HG03457 (cell line): ENCODE measurements around the gene RGS1.

Source experiments
- ATAC-seq: cut with Tn5 transposase; IDR thresholded peaks from one replicate; pipeline ENCODE4 v1.9.1; 2021; ENCODE audit warnings: moderate number of reproducible peaks; ENCODE audit not compliant: unreplicated experiment

The RGS1 gene

DNA sequence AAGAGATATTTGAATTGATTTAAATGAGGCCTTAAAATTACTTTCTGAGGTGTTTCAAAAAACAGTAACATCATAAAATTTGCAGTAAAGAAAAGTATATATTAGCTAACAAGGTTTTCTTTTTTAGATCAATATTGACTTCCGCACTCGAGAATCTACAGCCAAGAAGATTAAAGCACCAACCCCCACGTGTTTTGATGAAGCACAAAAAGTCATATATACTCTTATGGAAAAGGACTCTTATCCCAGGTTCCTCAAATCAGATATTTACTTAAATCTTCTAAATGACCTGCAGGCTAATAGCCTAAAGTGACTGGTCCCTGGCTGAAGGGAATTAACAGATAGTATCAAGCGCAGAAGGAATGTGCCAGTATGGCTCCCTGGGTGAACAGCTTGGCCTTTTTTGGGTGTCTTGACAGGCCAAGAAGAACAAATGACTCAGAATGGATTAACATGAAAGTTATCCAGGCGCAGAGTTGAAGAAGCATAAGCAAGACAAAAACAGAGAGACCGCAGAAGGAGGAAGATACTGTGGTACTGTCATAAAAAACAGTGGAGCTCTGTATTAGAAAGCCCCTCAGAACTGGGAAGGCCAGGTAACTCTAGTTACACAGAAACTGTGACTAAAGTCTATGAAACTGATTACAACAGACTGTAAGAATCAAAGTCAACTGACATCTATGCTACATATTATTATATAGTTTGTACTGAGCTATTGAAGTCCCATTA lies 3.6 kb downstream of the RGS1 start:
- peak; percentile 26 for ATAC-seq

DNA sequence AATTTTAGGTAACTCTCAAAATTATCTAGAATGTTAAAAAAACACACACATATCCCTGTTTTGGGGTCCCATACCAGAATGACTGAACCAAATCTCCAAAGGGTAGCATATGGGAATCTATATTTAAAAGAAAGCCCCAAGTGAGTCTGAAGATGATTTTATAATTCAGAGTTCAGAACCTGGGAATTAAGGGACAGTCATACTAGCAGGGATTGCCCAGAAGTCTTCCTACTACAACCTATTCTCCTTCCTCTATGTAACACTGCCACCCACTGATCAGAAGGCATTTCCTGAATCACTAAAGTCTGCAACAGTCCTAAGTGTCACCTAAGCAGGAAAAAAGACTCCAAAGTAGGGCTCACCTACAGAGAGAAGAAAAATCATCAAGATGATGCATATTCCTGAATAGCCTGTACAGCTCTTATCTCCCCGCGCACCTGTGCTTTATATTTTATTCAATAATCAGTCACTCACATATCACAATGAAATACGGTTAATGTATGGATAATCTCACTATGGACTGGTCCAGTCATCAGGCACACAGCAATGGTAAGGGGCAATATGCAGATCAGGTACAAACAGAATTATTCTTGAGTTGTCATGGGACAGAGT lies 4.9 kb downstream of the RGS1 start:
- ATAC-seq = no peak

DNA sequence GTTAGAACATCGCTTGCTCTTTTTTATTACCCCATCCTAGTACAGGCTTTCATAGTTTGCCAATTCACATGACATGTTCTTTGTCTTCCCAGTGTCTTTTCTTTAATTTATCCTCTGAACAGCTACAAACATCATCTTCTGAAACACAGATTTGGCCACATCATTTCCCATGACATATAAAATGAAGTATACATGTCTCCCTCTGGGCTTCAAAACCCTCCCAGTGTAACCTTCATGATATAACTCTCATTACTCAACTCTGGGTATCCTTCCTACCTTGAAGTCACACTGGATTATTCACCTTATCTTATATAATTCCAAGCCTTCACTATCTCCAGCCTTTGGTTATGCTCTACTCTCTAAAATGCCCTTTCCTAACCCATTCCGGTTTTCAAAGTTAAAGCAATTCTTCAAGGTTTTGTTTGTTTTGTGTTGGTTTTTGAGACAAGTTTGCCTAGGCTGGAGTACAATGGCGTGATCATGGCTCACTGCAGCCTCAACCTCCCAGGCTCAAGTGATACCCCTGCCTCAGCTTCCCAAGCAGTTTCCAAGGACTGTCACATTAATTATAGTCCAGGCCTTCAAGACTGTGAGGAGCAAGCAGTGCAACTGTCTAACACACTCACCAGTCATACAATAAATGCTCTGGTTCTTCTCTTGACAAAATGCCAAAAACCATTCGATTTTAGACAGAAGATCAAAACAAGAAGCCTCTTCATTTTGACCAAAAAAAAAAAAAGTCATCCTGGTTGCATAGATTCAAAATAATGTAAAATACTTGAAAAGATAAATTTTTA lies 5.8 kb downstream of the RGS1 start:
- ATAC-seq = no peak

DNA sequence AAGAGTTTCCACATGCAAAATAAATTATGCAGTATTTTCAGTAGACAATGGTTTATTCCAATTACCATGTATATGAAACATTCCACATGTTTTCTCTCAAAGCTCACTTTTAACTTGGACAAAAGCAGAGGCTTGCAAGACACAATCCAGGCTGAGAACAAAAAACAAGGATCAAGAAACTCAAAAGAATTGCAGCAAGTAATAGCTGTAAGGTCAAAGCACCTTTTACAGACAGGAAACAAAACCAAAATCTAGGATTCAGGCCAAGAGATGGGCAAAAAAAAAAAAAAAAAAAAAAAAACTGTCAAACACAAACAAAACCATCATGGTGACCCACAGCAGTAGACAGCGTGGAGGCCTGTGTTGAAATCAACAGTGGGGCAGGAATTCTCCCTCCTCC lies 9.3 kb downstream of the RGS1 start:
- no peak for ATAC-seq

DNA sequence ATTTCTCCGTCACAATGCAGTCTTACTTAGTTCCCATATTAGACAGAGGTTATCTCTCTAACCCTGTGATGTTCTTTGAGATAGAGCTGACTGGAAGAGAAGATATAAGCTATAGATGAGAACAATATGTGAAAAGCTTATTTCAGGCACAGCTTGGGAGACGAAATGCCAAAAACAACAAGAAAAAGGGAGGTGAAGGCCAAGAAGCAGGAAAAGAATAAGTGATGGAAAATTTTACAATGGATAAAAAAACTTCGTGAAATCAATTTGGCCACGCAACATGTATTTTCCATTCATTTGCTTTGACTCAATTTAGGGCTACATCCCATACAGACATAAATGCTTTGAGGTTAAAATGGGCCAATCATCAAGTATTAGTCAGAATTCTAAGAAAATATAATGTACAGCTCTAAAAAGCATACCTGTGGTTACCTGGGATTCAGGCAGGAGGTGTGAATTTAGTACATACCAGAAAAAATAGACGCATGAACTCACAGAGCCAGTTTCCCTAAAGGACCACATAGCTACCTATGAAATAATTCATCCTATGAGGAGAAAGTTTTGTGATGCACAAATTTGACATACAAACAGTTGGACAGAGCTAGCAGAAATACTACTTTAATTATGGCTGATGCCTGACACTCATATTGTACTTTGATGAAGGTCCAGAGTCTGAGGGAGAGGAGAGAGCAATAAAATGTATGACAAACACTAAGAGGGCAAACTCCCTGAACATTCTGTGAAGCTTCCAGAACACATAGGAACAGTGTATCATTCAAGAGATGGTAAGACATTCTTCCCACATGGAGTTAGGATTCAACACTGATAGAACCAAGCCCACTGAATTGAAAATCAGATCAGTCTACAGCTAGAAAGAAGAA lies 12.1 kb downstream of the RGS1 start:
- ATAC-seq = no peak

DNA sequence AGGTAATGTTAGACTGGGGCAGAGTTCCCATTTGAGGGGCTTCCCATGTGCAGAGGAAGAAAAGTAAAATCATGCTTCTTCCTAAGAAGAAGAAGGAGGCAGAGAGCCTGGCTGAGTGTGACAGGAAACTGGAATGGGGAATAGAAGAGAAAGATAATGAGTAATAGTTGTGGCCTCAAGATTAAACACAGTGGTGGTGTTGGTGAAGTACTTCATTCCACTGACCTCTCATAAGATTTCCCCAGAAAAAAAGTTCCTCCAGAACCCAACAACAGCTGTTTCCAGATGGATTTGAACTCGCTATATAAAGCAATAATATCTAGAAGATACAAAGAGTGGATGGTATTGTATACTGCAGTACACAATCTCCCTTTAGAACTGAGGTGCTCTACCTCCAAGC lies 13.0 kb downstream of the RGS1 start:
- ATAC-seq = no peak

DNA sequence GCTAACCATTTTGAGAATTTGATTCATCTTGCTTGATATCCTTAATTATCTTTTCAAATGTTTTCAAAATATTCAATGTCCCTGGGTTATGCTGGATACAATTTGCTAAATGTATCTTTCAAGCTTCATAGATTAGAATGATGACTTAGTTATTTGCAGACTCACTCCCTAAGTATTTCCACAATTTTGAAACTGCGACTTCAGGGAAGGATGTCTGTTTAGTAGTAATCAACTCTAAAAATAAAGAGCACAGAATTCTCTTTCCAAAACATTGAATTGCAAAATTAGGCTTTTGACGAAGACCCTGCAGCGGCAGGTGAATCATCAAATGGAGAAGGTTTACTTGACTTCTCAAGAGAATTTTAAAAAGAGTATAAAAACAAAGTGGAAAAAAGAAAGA lies 14.2 kb downstream of the RGS1 start:
- no peak for ATAC-seq

DNA sequence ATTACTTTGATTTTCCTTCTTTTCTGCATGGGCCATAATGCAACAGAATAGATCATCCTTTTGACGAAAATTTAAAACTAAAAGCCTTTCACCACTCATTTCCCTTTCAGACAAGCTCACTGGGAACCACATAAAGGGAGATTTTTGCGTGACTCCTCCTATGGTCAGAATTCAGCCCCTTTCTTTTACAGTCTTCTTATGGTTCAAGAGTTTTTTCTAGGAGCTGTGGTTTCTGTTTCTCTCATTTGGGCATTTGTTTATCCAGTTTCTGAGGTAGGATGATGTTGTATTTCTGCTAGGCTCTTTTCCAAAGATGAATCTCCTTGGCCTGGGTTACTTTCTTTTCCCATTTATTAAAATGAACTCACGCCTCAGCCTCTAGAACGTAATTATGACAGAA lies 16.9 kb downstream of the RGS1 start:
- ATAC-seq = no peak

DNA sequence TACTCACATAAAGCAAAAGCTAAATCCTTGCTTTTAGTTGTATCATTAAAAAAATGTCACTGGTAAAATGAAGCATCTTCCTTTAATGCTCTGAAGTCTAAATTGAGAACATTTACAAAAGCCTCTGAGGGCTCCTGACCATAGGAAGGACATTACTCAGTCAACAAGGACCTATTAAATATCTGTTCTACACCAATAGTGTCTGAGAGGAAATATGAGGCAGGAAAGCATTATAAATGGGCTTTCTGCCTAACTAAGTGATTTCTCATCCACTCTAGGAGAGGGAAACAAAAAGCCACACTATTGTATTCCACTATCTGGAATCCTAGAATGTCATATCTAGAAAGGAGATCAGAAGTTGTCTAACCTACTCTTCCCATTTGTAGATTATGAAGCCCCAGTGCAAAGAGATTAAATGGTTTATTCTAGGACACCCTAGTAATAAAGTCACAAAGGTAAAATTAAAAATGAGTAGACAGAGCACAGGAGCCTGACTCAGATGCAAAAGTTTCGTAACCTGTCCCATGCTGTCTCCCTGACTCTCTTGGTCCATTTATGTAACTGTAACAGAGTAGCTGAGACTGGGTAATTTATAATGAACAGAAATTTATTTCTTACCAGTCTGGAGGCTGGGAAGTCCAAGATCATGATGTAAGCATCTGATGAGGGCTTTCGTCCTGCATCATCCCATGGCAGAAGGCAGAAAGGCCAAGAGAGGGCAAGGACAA lies 17.6 kb downstream of the RGS1 start:
- no peak for ATAC-seq

DNA sequence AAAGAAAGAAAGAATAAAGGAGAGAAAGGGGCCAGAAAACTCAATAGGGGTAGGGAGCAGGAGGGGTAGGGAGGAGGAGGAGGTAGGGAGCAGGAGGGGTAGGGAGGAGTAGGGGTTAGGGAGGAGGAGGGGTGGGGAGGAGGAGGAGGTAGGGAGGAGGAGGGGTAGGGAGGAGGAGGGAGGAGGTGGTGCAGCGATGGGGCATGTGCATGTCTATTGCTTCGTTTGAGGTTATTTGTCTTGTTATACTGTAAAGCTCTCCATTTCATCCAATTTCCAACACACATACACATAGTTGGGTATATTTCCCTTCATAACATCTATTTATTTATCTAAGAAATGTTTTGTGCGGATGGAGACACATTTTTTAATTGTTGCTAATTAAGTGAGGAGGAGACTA lies 19.7 kb downstream of the RGS1 start:
- no peak for ATAC-seq

DNA sequence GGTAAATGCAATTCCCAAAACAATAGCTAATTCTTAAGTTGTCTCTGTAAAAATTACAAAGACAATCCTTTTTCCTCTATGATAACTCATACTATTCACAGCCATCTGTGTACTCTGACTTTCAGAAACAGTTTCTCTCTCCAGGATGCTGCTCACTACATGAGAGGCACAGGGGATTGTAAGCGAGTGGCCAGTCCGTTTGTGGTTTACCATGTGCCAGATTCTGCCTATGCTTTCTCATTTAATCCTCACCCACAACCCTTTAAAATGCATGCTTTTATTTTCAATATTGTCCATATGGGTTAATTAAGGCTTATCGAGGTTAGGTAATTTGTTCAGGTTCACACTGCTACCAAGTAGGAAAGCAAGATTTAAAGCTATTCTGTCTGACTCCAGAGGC lies 23.0 kb downstream of the RGS1 start:
- no peak for ATAC-seq

DNA sequence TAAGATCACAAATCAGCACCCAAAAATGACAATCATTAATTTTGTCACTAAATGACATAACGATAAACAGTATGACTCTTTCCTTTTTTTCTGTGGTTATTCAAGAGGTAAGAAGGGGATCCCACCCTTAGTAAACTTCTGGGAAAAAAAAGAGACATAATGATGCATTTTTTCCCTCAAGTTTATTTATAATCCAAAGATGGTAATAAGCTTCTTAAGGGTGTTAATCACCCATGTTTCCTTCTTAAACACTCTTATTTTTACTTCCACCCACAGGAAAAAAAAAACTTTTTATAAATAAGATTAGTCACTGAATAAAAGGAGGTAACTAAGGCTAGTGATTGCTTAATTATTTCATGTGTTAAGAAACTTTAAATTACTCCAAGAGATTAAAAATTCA lies 24.7 kb downstream of the RGS1 start:
- no peak for ATAC-seq

DNA sequence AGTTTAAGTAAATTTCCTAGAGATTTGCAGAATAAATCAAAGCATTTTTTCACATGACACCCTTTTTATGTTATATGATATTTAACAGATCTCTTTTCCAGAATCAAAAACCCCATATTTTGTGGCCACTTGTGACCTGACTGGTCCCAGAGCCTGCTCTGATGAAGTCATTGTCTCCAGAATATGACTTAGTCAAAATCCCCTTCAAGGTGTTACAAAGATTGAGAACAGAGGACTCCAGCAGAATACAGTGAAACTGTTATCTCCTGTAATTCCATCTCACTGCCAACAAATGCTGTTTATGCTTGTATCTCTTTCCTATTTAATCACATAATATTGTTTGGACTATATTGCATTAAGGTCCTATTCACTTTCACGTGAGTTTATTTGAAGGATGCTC lies 25.6 kb downstream of the RGS1 start:
- peak; percentile 57 for ATAC-seq

DNA sequence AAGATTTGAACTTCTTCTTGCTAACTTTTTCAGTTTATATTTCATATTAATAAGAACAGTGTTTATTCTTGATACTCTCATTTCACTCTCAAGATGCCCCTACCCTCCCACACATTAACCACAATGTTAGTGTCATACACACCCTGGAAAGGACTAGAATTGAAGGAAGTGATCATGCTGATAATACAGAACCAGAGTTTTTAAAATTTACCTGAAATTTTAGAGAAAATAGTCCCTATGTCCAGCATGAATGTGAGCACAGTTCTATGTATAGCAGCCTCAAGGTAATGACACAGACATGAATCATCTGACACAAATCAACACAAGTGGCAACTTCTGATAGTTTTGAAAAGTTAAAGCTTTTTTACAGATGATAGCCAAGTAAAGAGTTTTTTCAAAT lies 26.0 kb downstream of the RGS1 start:
- peak; percentile 28 for ATAC-seq

DNA sequence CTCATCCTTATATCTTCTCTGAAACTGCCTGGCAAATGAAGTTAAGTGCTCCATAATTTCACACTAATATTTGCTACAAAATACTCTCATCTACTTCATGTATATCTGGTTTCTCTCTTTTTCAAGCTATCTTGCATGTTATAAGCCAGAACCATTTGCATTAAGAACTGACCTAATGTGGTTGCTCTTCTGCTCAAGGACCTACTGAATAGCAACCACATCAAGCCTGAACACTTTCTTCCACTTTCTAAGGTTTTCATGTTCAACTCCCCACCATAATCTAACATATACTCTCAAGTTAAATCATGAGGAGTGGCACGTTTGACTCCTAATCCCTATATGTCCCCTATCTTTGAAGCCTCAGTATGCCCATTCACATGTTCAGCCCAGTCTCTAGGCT lies 27.2 kb downstream of the RGS1 start:
- ATAC-seq = no peak

DNA sequence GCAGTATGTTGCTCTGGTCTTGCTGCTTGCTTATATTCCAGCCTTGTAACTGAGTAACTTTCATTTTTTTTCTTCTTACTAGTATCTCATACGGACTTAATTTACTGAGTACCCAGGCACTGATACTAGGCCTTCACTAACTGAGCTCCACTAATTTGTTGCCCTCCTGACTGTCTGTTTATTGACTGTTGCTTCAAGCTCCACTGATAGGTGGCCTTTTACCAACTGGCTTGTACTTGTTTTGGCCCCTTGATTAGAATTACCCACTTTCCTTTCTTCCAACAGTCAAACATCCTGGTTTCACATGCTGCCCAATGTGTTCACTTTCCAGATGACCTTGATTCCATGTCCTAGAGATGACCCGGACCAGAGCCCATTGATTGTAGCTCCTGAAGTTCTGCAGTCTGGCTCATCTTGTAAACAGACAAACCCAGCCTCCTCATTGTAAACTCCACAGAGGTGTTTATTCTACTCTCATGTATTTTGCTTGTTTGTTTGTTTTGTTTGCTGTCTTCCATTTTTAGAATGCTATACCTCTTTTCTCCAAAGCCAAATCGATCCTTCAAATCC lies 27.7 kb downstream of the RGS1 start:
- no peak for ATAC-seq

DNA sequence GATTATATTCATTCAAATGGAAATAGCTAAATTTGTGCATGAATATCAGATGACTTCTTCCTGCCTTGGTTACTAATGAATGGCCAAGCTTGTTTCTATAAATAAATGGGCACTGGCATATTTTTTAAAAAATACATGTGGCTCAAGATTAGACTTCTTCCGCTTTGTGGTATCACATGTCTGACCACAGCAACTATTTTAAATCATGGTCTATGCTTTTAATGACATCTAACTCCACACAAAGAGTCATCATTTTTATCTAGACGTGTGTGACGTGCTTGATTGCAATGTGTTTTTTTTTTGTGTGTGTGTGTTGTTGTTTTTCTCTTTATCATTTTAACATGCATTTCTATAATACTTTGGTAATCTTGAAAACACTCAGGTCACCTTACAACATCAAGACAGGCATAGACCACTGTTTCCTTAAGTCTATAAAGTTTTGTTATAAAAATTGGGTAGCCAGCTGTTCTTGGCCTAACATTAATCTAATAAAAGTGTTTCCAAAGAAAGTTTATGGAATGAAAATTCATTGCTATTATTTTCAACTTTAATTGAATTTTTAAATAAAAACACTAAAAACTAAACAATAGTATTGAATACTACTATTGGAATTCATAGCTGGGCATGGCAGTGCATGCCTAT lies 29.5 kb downstream of the RGS1 start:
- ATAC-seq = no peak

DNA sequence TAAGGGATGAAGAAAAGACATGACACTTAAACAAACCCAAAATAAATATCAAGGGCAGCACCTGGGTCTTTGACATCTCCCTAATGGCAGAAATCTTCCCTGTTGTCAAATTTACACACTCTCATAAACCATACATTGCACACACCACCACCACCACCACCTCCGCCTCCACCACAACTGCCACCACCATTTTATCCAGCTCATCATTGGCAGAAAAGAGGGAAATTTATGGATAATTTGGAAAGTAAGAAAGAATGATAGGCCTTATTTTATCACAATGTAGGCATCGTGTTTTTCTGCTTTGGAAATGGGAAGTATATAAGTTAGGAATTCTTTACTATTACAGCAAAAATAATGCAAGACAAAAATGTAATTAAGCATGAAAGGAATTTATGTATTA lies 33.1 kb downstream of the RGS1 start:
- no peak for ATAC-seq
